ENCODE measurements around the gene GRHL1. TPM values are rescaled to one million over a fixed set of nuclear protein-coding genes. Genes with fewer than 3 reads are reported as not detected.
"Not testable (repeated sequence)": the region's sequence is repeated elsewhere in the genome, so short reads cannot be mapped to it uniquely, and the experiment has no call there.

GRHL1 gene
- 1.1 and 1.8 TPM in 2 replicates for total RNA-seq

DNA sequence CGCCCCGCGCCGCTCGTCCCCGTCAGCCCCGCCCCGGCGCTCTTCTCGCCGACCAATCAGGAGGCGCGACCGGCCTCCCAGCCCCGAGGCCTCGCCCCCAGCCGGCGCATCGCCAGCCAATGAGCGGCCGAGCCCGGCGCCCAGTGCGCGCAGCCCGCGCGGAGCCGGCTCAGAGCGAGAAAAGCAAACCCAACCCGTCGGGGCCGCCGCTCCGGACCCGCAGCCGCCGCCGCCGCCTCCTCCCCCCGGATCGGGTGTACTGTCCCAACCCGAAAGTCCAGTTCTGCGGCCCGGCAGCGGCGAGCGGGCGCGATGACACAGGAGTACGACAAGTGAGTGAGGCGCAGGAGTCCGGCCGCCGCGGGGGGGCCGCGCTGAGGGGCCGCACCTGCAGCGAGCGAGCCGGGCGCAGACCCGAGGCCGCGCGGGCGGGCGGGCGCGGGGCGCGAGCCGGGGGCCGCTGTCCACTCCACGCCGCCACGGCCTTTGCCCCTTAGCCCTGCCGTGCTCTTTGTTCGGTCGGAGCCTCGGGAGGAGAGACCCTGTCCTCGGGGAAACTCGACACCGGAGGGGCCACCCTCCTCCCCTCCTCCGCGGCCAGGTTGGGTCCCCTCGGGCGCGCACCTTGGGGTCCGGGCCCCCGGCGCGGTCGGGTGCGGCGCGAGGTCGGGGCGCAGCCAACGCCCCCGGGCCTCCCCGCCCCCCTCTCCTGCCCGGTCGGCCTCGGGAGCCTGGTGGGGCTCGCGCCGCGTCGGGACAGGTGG lies at the start of gene GRHL1:
TSS of gene GRHL1 (plus strand) at position 172 of the 764 bp plus-strand sequence. CDS start at position 313, 141 bp downstream.
- intact Hi-C loops (cut with micrococcal nuclease) = loop anchor here (1.0 to 10.0 kb wide), 9 partner anchors 14 to 528 kb away; partner anchors contain the start of genes ADAM17, CPSF3, ITGB1BP1 and KLF11

DNA sequence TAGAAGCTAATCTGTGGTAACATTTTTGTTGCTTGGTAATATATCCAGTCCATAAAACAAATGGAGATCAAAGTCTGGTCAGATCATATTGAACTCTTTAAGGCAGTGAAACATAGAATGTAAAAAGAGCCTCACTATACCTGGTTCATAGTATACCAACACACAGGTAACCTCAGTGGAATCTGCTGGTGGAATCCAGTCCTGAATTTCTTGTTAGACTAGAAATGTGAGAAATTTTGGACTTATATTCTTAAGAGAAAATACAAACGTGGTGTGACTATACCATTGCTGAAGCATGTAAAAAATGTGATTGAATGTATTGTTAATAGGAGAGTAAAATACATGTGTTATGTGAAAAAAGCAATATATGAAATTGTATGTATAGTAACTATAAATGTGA lies 46.1 kb upstream of the GRHL1 start:
- intact Hi-C loops (cut with micrococcal nuclease) = no loop called here

DNA sequence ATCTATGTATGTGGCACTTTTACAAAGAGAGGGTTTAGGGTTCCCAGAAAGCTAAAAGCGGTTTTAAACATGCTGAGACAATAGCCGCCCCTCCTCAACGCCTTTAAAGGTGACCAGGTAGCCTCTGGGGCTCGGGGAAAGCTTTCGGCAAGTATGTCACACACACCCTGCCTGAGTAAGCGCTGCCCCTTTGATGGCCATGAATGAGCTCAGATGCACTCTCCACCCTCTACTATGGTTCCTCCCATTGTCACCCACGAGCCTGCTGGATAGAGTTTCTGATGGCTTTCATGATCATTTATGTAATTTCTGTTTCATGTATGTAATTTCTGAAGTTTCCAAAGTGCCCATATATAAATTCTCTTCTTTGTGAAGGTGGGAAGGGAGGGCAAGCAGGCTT lies 44.1 kb upstream of the GRHL1 start:
- intact Hi-C loops (cut with micrococcal nuclease) = no loop called here

GRCh38 chr2:9908639-9909038 lies 42.9 kb upstream of the GRHL1 start:
- intact Hi-C loops (cut with micrococcal nuclease) = no loop called here

DNA sequence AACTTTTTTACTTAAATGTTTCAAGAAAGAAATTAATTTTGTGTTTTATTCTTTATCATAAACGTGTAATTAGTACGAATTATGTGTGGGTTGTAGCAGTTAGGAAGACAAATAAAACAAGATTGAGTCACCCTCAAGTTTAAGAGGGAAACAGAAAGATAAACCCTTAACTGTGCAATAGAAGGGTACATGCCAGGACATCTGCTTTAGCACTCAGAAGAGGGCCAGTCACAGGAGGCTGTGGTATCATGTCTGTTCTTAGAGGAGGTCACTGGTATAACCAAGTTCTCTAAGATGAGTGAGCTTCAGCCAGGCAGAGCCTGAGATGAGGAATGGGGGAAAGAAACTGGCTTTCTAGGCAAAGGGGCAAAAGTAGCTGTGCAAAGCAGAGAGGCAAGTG lies 42.4 kb upstream of the GRHL1 start:
- intact Hi-C loops (cut with micrococcal nuclease) = no loop called here

DNA sequence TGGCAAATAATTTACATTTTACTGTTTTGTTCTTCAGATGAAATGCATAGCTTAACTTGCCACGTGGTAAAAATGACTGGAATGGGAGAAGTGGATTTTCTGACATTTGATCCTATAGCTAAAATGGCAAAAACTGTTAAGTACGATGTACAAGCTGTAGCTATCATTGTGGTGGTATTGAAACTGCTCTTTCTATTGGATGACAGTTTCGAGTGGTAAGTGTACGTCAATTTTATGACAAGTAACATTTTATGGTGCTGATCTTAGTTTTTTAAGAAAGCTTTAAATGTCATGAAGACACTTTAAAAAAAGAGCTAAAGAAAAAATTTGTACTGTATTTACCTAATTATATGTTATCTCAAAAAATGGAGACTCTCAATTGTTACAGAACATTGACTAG lies 40.8 kb upstream of the GRHL1 start:
- intact Hi-C loops (cut with micrococcal nuclease) = no loop called here

DNA sequence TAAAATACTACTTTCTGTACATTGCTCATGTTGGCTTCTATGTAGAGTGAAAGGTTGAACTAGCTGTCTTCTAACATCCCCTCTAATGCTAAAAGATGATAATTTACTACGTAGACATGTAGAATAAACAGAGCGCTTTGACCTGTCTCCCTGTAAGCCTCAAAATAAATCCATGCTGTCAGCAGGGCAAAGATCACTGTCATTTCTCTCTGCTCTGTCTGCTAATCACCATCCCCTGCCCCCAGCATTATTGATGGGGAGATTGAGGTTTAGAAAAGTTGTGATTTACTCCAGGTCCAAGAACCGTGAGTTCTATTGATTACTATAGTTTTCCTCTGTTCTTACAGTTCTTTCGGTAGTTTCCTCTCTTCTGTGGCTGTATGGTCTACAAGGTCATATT lies 39.0 kb upstream of the GRHL1 start:
- intact Hi-C loops (cut with micrococcal nuclease) = no loop called here

- intact Hi-C loops (cut with micrococcal nuclease) = loop anchor here (1.0 kb wide), 1 partner anchor 100 kb away; no protein-coding TSS in a partner anchor
Observed at GRCh38 chr2:9914384-9915065, 37.0 kb upstream of the GRHL1 start.

GRCh38 chr2:9918275-9918674 lies 33.2 kb upstream of the GRHL1 start:
- intact Hi-C loops (cut with micrococcal nuclease) = no loop called here

DNA sequence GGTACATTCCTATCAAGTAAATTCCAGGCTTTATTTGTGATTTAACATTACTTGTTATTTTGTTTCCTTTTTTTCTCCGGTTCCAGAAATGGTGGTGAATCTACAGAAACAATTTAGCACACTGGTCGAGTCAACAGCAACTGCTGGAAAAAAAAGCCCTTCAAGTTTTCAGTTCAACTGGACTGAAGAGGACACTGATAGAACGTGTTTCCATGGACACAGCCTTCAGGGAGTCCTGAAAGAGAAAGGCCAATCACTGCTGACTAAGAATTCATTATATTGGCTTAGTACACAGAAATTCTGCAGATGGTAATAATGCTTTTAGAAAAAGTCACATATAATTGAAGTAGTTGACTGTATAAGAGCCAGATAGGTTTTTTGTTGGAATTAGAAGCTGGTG lies 32.0 kb upstream of the GRHL1 start:
- intact Hi-C loops (cut with micrococcal nuclease) = no loop called here

- intact Hi-C loops (cut with micrococcal nuclease) = not testable (repeated sequence)
Observed at GRCh38 chr2:9927020-9927419, 24.5 kb upstream of the GRHL1 start.

GRCh38 chr2:9937258-9937657 lies 14.2 kb upstream of the GRHL1 start:
- intact Hi-C loops (cut with micrococcal nuclease) = no loop called here

DNA sequence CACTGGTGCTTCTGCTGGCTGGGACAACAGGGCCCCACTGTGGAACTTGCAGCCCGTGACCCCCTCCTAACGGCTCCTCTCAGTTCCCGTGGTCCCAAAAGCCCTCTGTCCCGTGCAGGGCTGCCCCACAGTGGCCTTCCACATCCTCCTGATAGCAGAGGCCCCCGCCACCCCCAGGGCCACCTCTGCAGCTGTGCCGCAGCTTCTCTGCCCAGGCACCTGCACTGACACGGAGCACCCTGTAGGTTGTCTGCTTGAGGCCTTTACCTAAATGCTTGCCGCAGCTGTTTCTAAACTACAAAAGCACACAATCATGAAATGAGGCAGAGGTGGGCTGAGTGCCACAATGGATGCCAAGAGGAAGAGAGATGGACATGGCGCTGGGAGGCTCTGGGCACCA lies 13.5 kb upstream of the GRHL1 start:
- intact Hi-C loops (cut with micrococcal nuclease) = no loop called here

DNA sequence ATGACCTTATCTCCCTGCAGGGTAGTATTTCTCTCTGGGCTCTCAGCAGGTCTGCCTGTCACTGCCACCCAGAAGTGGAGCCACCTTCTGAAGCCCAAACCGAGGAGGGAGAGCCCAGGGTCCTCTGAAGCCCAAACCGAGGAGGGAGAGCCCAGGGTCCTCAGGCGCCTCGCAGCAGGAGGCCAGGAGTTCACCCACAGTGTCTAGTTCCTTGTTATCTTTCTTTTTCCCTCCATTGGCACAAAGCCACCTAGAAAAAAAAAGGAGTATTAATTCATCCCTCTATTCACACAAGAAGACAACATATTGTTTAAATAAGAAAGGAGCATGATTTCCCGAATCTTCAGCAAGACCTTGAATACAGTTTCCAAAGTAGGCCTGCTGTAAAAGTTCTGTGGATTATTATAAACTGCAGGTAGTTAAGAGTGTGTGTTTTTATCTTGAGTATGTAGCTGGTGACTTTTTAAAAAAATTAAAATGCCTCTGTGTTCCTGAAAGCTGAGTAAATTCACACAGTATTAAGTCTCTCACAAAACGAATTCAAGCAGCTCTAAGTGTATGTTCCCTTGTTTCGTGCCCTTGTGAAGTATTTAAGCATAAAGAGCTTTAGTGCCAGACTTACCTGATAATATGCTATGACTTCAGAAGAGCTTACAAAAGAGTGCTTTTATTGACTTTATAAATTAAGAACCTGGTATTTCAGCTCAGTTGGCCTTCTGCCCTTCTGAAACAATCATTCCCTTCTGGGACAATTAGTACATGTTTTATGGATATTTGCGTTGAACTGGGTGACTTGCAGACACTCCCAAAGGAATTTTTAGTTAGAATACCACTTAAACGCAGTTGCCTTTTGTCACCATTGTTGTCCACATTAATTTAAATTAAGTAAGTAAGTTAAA lies 11.7 kb upstream of the GRHL1 start:
- intact Hi-C loops (cut with micrococcal nuclease) = no loop called here

GRCh38 chr2:9941196-9941995 lies 10.1 kb upstream of the GRHL1 start:
- intact Hi-C loops (cut with micrococcal nuclease) = no loop called here

DNA sequence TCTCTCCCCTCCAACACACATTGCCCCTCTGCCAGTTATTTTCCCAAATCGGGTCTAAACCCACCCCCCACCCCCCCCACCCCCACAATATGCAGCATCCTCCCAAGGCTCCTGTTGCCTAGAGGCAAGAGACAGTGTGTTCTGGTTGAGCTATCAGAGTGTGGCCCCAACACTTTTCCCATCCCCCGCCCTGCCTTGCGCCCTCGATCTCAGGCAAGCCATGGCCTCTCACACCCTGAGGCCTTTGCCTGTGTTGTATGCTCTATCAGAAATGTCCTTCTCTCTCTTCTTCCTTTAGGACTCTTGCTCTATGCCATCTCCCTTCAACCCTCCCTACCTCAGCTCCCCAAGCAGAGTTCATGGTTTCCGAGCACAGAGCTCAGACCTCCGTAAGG lies 9.5 kb upstream of the GRHL1 start:
- intact Hi-C loops (cut with micrococcal nuclease) = no loop called here

GRCh38 chr2:9944330-9944758 lies 7.1 kb upstream of the GRHL1 start:
- intact Hi-C loops (cut with micrococcal nuclease) = no loop called here

DNA sequence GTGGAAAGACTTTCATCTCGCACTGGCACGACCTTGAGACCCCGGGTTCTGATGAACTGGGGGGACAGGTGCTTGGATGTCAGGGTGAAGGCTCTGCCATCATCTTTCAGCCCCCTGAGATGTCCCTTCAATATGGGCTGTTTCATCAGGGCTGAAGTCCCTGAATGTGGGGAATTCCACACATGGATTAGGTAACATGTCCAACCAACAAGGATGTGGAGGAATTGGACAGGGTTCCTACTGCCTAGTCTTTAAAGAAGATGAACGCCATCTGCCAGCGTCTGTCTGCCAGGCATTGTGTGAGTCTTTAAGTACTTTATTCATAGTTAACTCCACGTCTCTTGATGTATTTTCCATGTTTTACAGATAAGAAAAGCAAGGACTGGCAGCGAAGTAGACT lies 5.9 kb upstream of the GRHL1 start:
- intact Hi-C loops (cut with micrococcal nuclease) = no loop called here

- intact Hi-C loops (cut with micrococcal nuclease) = no loop called here
Observed at GRCh38 chr2:9946076-9946475, 5.4 kb upstream of the GRHL1 start.

DNA sequence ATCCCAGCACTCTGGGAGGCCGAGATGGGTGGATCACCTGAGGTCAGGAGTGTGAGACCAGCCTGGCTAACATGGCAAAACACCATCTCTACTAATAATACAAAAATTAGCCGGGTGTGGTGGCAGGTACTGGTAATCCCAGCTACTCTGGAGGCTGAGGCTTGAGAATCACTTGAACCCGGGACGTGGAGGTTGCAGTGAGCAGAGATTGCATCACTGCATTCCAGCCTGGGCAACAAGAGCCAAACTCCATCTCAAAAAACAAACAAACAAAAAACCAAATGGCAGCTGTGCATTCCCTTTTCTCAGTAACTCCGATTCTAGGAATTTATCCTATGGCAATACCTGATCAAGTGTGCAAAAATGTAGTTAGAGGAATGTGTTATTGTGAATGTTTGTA lies 4.7 kb upstream of the GRHL1 start:
- intact Hi-C loops (cut with micrococcal nuclease) = no loop called here

DNA sequence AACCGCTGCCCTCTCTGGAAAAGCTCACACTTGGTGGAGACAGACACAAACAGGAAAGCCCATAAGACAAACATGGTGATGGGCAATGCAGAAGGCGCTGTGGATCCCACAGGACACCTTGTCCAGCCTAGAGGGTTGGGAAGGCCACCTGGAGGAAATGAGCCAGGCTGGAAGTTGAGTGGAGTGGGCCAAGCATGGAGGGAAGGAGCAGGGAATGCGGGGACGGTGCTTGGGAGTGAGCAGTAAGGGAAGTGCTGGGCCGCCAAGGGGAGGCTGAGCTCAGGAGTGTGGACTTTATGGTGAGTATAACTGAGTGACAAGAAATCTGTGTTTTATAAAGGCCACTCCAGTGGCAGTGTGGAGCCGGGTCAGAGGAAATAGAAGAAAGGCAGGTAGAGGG lies 2.8 kb upstream of the GRHL1 start:
- intact Hi-C loops (cut with micrococcal nuclease) = no loop called here

Measured in T-helper 1 cell treated with Interleukin-12 subunit alpha and Interleukin-12 subunit beta and Interleukin-4 antibody, amounts not matched to agents 30 ng/mL and 1 ng/mL, for 36 hours (primary cell).